ENCODE results near the gene CDC16.
"Not testable (repeated sequence)": the region's sequence is repeated elsewhere in the genome, so short reads cannot be mapped to it uniquely, and the experiment has no call there.

The CDC16 gene, protein sequence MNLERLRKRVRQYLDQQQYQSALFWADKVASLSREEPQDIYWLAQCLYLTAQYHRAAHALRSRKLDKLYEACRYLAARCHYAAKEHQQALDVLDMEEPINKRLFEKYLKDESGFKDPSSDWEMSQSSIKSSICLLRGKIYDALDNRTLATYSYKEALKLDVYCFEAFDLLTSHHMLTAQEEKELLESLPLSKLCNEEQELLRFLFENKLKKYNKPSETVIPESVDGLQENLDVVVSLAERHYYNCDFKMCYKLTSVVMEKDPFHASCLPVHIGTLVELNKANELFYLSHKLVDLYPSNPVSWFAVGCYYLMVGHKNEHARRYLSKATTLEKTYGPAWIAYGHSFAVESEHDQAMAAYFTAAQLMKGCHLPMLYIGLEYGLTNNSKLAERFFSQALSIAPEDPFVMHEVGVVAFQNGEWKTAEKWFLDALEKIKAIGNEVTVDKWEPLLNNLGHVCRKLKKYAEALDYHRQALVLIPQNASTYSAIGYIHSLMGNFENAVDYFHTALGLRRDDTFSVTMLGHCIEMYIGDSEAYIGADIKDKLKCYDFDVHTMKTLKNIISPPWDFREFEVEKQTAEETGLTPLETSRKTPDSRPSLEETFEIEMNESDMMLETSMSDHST

DNA sequence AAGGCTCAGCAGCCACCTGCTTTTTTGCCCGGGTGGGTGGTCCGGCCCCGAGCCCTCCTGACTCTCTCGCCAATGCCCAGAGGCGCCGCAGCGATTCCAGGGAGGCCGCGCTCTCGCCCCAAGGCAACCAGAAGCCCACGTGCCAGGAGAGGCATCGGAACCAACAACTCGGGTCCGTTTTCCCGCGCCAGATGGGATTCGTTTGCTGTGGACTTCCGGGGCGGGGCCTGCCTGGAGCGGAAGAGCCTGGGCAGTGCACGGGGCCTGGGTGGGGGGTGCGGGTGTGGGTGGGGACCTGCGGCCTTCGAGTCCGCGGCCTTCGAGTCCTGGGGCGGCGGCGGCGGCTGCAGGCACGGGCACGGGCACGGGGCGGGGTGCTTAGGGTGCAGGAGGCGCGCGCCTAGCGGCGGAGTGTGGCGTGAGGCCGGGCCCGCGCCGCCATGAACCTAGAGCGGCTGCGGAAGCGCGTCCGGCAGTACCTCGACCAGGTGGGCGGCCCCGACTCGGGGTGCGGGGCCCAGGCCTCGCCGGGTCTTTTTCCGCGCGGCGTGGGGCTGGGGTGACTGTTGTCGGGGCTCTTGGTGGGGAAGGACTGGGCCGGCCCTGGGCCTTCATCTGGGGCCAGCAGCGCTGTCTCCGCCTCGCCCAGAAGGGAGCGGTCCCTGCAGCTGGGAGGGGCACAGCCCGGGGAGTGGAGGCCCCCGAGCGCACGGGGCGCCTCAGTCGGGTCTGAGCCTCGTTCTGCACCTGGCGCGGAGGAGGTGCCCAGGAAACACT lies at the start of gene CDC16:
CDC16 (plus strand) TSS at position 253 of the 777 bp plus-strand sequence; CDS start at position 441, 188 bp downstream.
- peak; percentile 46 for DNase-seq

GRCh38 chr13:114185182-114185971 lies 49.3 kb upstream of the CDC16 start:
- DNase-seq: no peak

DNA sequence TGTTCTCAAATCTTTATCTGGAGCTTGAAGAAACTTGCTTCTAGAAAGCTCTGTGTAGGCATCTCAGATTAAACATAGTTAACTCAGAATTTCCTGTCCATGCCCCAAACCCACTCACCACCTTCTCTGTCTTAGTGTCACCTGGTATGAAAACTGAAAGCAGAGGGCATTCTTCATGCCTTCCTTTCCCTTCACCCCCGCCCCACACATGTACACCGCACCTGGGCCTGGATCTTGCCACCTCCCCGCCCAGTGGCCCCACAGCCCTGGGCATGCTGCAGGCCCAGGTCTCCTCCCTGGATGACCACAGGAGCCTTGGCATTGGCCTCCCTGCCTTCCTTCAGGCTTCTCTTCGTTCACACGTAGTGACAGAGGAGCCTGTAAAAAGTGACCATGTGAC lies 39.8 kb upstream of the CDC16 start:
- DNase-seq: no peak

DNA sequence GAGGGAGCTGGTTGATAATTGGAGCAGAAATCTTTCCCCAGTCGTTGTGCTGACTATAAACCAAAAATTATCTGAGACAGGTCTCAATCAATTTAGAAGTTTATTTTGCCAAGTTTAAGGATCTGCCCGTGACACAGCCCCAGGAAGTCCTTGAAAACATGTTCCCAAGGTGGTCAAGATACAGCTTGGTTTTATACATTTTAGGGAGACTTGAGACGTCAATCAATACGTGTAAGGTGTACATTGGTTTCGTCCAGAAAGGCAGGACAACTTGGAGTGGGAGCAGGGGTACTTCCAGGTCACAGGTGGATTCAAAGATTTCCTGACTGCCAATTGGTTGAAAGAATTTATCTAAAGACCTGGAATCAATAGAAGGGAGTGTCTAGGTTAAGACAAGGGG lies 38.1 kb upstream of the CDC16 start:
- no peak for DNase-seq

DNA sequence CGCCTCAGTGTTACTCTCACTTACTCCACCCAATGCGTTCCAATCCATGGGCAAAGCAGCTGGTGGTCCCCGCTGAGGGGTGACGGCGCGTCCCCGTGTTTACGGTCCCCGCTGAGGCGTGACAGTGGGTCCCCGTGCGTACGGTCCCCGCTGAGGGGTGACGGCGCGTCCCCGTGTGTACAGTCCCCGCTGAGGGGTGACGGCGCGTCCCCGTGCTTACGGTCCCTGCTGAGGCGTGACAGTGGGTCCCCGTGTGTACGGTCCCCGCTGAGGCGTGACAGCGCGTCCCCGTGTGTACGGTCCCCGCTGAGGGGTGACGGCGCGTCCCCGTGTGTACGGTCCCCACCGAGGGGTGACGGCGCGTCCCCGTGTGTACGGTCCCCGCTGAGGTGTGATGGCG lies 36.1 kb upstream of the CDC16 start:
- no peak for DNase-seq

DNA sequence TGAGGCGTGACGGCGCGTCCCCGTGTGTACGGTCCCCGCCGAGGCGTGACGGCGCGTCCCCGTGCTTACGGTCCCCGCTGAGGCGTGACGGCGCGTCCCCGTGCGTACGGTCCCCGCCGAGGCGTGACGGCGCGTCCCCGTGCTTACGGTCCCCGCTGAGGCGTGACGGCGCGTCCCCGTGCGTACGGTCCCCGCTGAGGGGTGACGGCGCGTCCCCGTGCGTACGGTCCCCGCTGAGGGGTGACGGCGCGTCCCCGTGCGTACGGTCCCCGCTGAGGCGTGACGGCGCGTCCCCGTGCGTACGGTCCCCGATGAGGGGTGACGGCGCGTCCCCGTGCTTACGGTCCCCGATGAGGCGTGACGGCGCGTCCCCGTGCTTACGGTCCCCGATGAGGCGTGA lies 35.2 kb upstream of the CDC16 start:
- DNase-seq: not testable (repeated sequence)

- no peak for DNase-seq
Measured at GRCh38 chr13:114199954-114200353, 34.7 kb upstream of the CDC16 start.

- DNase-seq: no peak
Measured at GRCh38 chr13:114200399-114200911, 34.2 kb upstream of the CDC16 start.

- DNase-seq: no peak
Measured at GRCh38 chr13:114202581-114202980, 32.1 kb upstream of the CDC16 start.

DNA sequence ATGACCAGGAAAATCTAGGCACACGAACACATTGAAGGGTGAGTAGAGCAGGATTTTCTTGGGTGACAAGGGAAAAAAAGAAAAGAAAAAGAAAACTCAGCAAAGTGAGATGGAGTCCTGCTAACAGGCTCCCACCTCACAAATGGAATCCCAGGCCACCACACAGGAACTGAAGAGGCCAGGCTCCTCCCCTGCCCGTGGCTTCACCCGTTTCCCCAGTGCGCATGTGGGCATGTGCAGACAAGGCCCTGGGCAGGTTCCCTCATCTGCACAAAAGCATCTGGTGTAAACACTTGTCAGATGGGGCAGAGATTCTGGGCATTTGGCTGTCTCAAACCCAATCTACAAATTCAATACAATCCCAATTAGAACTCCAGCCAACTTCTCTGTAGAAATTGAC lies 31.2 kb upstream of the CDC16 start:
- no peak for DNase-seq

GRCh38 chr13:114204894-114205293 lies 29.8 kb upstream of the CDC16 start:
- no peak for DNase-seq

- no peak for DNase-seq
Measured at GRCh38 chr13:114208134-114208533, 26.6 kb upstream of the CDC16 start.

- DNase-seq: no peak
Measured at GRCh38 chr13:114211446-114212157, 23.1 kb upstream of the CDC16 start.

- DNase-seq: no peak
Measured at GRCh38 chr13:114212158-114212495, 22.6 kb upstream of the CDC16 start.

DNA sequence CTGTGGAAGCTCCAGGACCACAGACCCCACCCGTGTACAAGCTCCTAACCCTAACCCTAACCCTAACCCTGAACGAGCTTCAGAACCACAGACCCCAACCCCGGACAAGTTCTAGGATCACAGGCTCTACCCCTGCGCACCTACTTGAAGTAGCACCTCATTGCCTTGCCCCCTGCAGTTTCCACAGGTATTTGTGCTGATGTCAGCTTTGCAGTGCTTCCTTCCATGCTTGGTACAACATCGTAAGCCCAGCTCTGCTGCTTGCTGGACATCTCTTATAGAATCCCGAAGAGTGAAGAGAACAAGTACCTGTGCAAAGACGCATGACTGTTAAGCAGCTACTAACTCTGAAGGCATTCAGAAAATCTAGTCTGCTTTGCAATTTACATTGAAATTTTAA lies 20.7 kb upstream of the CDC16 start:
- DNase-seq: no peak

- DNase-seq: no peak
Measured at GRCh38 chr13:114219392-114219791, 15.3 kb upstream of the CDC16 start.

GRCh38 chr13:114222461-114222968 lies 12.2 kb upstream of the CDC16 start:
- no peak for DNase-seq

GRCh38 chr13:114224201-114224600 lies 10.5 kb upstream of the CDC16 start:
- DNase-seq: no peak

GRCh38 chr13:114225610-114226009 lies 9.1 kb upstream of the CDC16 start:
- no peak for DNase-seq

DNA sequence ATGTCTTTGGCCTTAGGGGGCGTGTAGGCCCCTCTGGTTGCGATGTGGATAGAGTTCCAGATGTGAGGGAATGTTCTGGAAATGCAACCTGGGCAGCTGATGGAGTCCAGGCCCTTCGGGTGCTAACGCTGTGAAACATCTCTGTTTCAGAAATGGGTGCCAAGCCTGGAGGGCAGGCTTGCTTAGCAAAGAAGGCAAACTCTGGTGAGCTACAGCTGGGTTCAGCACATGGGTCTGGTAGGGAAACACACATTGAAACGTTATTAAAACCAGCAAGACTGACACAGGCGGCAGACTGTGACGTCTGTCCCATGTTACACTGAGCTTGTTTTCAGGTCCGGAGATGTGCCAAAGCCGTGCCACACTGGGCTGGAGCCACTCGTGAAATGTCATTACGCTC lies 8.6 kb upstream of the CDC16 start:
- no peak for DNase-seq

DNA sequence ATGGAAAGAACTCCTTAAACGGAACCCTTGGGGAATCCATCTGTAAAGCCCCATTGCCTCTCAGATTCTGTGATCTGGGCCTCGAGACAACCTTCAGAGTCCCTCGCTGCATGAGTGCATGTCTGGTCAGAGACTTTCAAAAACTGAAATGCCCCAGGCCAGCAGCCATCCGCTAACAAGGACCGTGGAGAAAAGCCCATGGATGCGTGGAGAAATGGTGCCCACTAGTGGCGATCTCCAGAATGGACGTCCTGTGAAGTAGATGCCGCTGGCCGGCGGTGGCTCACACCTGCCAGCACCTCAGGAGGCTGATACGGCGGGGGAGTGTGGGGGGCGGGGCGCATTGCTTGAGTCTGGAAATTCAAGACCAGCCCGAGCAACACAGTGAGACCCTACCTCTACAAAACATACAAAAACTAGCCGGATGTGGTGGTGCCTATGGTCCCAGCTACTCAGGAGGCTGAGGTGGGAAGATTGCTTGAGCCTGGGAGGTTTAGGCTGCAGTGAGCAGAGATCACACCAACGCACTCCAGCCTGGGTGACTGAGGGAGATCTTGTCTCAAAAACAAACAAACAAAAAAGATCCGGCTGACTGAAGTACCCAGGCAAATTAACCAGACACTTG lies 7.9 kb upstream of the CDC16 start:
- DNase-seq: no peak
